NCI-H1092 treated with DMSO at 0.1 percent for 48 hours (cell line): ENCODE results near the gene FLVCR1.
A peak's percentile ranks its signal among the peaks of the same experiment; 100 is the strongest.
"Not testable (repeated sequence)": the region's sequence is repeated elsewhere in the genome, so short reads cannot be mapped to it uniquely, and the experiment has no call there.

Experiments used
- DNase-seq: peaks from one replicate; lab custom pipeline; 2025; lab: John Stamatoyannopoulos, UW

Gene FLVCR1

DNA sequence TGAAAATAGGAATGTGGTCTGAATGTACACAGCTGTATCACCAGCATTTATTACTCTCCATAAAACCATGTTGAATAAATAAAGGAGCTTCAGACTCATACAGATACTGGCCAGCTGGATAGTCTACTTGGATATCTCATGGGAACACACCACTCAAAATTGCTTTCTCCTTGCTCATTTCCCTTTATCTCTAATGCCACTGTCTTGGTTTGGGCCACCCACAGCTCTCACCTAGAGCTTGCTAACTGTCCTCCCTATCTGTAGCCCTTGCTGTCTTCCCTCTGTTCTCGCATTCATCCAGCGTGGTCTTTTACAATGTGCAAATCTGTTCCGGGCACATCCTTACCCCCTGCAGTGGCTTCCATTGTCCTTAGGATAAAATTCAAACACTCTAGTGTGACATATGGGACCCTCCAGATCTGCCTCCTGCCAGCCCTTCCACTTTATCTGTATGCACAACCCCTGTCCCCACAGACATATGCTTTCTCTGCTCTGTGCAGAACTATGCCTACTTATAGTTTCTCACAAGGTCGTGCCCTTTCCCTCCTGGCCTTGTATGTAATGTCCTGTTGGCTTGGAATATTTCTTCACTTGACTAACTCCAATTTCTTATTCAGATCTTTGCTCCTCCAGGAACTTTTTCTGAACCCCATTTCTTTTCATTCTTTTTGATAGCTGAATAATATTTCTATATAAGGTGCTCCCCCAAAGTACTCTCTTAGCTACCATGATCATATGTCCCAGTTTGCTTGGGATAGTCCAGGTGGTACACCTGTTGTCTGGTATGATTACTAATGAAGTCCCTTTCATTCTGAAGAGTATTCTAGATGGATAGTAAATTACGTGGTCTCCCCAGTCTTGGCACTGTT, 2.9 kb downstream of the FLVCR1 start:
- peak; percentile 37 for DNase-seq

DNA sequence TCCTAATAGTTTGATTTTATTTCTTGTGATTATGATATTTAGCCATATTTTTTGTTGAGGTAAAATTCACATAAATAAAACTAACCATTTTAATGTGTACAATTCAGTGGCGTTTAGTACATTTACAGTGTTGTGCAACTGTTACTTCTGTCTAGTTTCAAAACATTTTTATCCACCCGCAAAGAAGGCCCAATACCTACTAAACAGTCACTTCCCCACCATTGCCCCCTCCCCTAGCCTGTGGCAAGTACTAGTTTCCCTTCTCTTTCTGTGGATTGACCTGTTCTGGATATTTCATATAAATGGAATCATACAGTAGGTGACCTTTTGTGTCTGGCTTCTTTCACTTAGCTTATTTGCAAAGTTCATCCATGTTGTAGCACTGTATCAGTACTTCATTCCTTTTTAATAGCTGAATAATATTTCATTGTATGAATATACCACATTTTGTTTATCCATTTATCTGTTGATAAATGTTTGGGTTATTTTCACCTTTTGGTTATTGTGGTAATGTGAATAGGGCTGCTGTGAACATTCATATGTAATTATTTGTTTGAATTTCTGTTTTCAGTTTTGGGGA, 4.1 kb downstream of the FLVCR1 start:
- DNase-seq, result no peak

- DNase-seq, result not testable (repeated sequence)
Measured at GRCh38 chr1:212863345-212863744, 5.3 kb downstream of the FLVCR1 start.

- no peak for DNase-seq
Measured at GRCh38 chr1:212864201-212864600, 6.1 kb downstream of the FLVCR1 start.

DNA sequence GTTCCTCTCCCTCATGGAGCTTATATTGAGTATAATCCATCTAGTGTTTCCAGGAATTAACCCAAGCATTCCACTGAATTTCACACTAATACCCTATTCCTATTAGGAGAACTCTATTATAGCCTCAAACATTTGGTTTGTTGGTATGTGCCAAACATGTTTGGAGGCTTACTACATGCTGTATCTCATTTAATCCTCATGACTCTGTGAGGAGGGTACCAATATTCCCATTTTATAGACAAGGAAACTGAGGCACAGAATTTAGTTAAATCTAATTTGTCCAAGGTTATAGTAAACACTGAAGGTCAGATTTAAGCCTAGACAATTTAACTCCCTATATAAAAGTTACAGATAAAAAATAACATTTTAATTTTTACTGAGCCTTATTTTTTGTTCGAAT, 9.1 kb downstream of the FLVCR1 start:
- no peak for DNase-seq

DNA sequence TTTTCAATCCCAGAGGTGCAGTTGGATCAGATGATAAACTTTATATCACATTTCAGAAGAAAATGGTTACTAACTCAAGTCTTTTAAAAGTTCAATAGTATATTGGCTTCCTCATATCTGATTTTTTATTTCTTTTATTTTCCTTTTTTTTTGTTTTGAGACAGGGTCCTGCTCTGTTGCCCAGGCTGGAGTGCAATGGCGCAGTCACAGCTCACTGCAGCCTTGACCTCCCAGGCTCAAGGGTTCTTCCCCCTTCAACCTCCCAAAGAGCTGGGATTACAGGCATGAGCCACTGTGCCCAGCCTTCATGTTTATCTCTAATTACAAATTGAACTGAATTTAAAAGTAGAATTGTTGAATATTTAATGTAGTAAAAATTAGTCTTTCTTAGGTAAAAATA, 13.9 kb downstream of the FLVCR1 start:
- DNase-seq, result no peak

DNA sequence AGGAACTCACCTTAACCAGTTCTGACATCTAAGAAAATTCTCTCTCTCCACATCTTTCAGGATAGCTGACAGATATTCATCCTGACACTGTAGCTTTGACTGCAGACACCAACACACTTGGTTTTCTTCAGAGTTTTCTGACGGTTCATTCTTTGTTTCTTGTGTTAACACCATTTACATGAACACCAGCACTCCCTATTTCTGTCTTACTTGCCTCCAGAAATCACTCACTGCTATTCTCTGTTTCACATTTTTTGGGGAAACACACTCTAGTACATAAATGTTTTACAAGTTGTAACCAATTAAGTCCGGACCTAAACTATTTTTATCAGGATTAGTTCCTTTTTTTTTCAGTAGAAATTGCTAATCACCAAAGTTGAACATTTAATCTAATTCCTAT, 15.4 kb downstream of the FLVCR1 start:
- DNase-seq, result no peak

GRCh38 chr1:212878418-212878817, 20.3 kb downstream of the FLVCR1 start:
- no peak for DNase-seq

- DNase-seq, result no peak
Measured at GRCh38 chr1:212879947-212880690, 22.0 kb downstream of the FLVCR1 start.

GRCh38 chr1:212884592-212884991, 26.5 kb downstream of the FLVCR1 start:
- DNase-seq, result no peak

DNA sequence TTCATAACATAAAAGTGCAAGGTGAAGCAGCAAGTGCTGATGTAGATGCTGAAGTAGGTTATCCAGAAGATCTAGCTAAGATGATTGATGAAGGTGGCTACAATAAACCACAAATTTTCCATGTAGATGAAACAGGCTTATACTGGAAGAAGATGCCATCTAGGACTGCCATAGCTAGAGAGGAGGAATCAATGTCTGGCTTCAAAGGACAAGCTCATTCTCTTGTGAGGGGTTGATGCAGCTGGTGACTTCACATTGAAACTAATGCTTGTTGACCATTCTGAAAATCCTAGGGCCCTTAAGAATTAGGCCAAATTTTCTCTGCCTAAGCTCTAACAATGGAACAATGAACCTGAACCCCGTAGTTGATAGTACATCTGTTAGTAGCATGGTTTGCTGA, 34.0 kb downstream of the FLVCR1 start:
- no peak for DNase-seq

DNA sequence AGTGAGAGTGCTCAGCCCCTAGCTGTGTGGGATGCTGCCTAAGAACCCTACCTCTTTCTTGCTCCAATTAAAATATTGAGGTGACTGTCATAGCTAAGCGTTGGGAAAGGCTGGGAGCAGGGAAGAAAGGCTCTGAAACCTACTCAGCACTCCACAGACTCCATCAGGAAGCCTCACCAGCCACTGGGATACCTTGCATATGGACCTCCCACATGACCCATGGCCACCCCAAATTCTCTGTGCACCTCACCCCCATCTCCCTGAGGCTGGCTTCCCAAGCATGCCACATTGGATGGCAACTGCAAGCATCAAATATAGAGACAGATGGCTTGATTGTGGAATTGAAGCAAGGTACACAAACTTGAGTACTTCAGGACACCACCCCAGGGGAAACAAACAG, 41.8 kb downstream of the FLVCR1 start:
- DNase-seq, result no peak

DNA sequence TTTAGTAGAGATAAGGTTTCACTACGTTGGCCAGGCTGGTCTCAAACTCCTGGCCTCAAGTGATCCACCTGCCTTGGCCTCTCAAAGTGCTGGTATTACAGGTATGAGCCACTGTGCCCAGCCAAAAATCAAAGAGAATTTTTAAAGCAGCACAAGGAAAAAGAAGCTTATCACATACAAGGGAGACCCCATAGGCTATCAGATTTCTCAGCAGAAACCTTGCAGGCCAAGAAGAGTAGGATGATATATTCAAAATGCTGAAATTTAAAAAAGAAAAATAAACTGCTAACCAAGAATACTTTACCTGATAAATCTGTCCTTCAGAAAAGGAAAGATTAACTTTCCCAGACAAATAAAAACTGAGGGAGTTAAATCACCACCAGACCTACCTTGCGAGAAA, 43.2 kb downstream of the FLVCR1 start:
- no peak for DNase-seq

- DNase-seq, result no peak
Measured at GRCh38 chr1:212902054-212902453, 44.0 kb downstream of the FLVCR1 start.

GRCh38 chr1:212903664-212904063, 45.6 kb downstream of the FLVCR1 start:
- no peak for DNase-seq

DNA sequence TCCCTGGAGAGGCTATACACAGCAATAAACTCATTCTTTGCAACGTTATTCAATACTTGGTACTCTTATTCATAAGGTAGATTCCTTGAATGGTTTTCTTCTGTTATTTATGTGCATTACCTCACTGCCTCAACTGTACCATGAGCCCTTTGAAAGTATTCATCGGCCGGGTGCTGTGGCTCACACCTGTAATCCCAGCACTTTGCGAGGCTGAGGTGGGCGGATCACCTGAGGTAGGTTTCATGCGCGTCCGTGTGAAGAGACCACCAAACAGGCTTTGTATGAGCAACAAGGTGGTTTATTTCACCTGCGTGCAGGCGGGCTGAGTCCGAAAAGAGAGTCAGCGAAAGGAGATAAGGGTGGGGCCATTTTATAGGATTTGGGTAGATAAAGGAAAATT, 50.0 kb downstream of the FLVCR1 start:
- not testable (repeated sequence) for DNase-seq

DNA sequence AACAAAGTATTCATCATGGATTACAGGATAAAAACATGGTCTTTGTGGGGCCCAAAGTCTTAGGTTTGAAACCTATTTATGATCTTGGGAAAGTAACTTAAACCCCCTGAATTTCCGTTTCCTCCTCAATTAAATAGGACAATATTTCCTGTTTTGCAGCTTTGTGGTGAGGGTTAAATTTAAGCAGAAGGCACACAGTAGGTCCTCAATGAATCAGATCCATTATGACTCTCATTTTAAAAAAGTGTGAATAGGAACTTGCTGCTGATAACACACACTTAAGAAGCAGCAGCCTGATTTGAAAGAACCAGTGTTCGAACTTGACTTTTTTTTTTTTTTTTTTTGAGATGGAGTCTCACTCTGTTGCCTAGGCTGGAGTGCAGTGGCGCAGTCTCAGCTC, 50.9 kb downstream of the FLVCR1 start:
- no peak for DNase-seq

DNA sequence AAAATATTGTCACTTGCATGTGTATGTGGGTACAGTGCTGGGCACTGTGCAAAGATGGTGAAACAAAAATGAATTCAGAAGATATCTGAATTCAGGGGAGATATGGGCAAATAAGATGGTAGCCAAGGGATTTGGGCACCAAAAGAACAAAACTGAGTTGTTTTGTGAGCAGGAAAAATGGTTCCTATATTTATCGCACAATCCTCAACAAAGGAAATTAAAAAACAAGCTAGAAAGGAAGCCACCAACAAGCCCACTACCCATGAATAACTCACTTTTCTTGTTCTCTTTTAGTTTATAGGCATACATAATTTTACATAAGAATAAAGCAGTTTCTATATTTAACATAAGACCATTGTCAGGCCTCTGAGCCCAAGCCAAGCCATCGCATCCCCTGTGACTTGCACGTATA, 51.6 kb downstream of the FLVCR1 start:
- DNase-seq, result no peak

- not testable (repeated sequence) for DNase-seq
Measured at GRCh38 chr1:212910213-212910612, 52.1 kb downstream of the FLVCR1 start.

DNA sequence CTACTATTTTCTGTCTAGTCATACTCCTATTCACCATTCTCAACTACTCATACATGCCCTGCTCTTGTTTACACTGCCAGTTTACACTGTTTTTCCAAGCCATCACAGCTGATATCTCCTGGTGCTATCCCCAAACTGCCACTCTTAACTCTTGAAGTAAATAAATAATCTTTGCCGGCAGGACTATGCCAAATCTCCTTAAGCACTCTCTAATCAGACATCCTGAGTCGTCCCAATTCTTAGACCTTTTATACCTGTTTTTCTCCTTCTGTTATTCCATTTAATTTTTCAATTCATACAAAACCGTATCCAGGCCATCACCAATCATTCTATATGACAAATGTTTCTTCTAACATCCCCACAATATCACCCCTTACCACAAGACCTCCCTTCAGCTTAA, 55.6 kb downstream of the FLVCR1 start:
- DNase-seq, result not testable (repeated sequence)

GRCh38 chr1:212914110-212914509, 56.0 kb downstream of the FLVCR1 start:
- DNase-seq, result not testable (repeated sequence)

DNA sequence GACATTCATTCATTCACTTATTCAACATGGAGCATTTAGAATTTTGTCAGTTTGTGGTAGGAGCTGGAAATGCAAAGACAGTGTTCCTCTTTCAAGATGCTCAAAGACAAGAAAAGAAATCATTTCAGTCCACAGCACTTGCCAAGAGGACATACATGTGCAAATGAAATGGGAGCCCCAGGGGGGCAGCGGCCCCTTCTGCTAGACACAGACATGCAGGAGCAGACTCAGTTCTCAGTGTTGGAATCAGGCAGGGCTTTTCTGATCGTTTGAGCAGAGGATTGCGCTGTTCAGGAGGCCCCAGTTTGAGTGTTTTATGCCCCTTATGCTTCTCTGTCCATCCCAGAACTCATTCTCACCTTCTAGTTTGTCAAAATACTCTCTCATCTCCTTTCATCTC, 56.7 kb downstream of the FLVCR1 start:
- no peak for DNase-seq
